Measurements from ENCODE around the gene C1orf74.

C1orf74 gene

DNA sequence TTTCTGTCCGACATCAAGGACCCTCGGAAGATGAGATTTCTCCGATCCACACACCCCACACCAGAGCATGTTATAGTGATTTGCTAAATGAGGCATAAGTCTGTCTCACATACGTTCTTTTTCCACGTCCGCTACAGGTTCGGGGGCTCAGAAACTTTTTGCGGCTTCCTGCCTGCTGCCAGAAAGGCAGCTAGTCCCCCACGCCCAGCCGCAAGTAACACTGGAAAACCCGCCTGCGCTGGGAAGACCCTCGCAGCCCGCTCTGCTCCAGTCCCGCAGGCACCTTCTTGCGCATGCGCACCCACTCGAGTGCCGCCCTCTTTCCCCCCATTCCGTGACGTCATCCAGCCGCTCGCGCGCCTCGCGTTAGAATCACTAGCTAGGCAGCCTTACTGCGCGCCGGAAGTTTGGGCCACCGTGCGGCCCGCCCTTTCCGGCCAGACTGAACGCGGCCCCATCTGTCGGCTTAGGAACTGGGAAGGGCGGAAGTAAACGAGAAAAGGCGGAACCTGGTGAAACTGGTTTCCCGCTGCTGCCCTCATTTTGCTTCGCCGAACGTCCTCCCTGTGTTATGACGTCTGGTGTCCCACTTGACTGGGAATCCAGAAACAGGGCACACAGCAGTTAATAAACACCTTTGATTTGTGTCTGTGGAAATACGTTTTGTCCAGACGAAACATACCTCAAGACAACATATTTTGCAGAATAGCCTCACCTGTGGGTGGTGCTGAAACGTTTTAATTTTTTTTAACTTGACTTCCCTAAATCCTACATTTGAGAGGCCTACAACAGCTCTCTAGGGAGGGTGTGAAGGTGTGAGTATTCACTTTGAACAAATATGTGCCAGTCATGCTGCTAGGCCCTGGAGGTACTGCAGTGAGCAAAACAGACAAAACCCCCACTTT lies at the start of gene C1orf74:
C1orf74 (minus strand) TSS at position 295 of the 905 bp plus-strand sequence. CDS start 925 bp downstream, outside the sequence.
- DNase-seq (ENCODE audit: low read depth), result peak; percentile 97
- TF ChIP-seq, protein P1, sequence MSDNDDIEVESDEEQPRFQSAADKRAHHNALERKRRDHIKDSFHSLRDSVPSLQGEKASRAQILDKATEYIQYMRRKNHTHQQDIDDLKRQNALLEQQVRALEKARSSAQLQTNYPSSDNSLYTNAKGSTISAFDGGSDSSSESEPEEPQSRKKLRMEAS (IDR thresholded peaks at IDR 0.05; ENCODE audit: low read depth, low read length), result peak; percentile 73
- TF ChIP-seq MYC (IDR thresholded peaks at IDR 0.05; ENCODE audit: low read depth, low read length) (peak; percentile 40), POLR2A (IDR thresholded peaks at IDR 0.05; ENCODE audit: extremely low read depth, insufficient read length) (peak; percentile 80)
- TF ChIP-seq, protein P2, sequence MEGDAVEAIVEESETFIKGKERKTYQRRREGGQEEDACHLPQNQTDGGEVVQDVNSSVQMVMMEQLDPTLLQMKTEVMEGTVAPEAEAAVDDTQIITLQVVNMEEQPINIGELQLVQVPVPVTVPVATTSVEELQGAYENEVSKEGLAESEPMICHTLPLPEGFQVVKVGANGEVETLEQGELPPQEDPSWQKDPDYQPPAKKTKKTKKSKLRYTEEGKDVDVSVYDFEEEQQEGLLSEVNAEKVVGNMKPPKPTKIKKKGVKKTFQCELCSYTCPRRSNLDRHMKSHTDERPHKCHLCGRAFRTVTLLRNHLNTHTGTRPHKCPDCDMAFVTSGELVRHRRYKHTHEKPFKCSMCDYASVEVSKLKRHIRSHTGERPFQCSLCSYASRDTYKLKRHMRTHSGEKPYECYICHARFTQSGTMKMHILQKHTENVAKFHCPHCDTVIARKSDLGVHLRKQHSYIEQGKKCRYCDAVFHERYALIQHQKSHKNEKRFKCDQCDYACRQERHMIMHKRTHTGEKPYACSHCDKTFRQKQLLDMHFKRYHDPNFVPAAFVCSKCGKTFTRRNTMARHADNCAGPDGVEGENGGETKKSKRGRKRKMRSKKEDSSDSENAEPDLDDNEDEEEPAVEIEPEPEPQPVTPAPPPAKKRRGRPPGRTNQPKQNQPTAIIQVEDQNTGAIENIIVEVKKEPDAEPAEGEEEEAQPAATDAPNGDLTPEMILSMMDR (IDR thresholded peaks at IDR 0.05; ENCODE audit: low read depth, low read length), result no peak
- peak within 1 kb of the TSS; percentile 96 for H3K4me3 ChIP-seq (ENCODE audit: low read depth, low read length)

DNA sequence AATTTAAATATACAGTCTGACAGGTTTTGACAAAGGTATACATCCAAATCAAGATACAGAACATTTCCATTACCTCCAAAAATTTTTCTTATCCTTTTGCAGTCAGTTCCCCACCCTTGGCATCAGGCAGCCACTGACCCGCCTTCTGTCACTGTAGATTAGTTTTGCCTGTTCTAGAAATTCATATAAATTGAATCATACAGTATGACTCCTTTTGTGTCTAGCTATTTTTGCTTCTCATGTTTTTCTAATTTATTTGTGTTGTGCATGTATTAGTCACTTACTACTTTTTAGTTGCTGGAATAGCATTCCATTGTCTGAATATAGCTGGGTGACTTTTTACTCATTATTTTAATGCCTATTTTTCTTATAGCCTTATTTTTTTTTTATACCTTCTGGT lies 47.3 kb upstream of the C1orf74 start:
- H3K4me3 ChIP-seq (ENCODE audit: low read depth, low read length), result no peak overlapping the region
- TF ChIP-seq POLR2A (IDR thresholded peaks at IDR 0.05; ENCODE audit: extremely low read depth, insufficient read length), result no peak
- TF ChIP-seq MYC (IDR thresholded peaks at IDR 0.05; ENCODE audit: low read depth, low read length), result no peak
- TF ChIP-seq, protein P1 (IDR thresholded peaks at IDR 0.05; ENCODE audit: low read depth, low read length), result no peak
- TF ChIP-seq, protein P2 (IDR thresholded peaks at IDR 0.05; ENCODE audit: low read depth, low read length), result no peak
- no peak for DNase-seq (ENCODE audit: low read depth)

DNA sequence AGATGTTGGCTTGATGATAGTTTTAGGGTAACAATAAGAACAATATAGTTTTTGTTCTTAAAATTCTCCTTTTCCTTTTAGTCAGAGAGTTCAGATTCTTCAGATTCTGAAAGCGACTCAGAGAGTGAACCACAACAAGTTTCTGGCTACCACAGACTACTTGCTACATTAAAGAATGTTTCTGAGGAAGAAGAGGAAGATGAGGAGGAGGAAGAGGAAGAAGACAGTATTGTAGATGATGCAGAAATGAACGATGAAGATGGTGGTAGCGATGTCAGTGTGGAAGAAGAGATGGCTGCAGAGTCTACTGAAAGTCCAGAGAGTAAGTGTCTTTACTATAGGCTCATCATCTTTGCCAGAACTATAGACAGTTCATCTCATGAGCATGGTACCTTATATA lies 46.4 kb upstream of the C1orf74 start:
- TF ChIP-seq MYC (IDR thresholded peaks at IDR 0.05; ENCODE audit: low read depth, low read length) (no peak), POLR2A (IDR thresholded peaks at IDR 0.05; ENCODE audit: extremely low read depth, insufficient read length) (no peak)
- TF ChIP-seq, protein P2 (IDR thresholded peaks at IDR 0.05; ENCODE audit: low read depth, low read length), result no peak
- TF ChIP-seq, protein P1 (IDR thresholded peaks at IDR 0.05; ENCODE audit: low read depth, low read length), result no peak
- DNase-seq (ENCODE audit: low read depth), result no peak
- no peak overlapping the region for H3K4me3 ChIP-seq (ENCODE audit: low read depth, low read length)

DNA sequence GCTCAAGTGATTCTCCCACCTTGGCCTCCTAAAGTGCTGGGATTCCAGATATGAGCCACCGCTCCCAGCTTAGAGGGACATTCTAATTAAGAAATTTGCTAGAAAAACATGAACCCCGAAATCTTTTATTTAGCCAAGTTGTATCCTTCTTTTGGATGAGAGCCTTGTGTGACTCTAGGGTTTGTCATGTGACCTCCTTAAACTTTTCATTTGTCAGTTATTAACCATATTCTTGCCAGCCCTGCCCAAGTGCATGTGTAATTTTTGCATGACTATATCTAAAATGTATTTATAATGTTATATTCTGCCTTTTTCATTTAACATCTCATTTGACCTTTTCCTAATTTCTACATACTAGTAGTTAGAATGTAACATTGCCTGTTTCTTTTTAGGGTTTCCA lies 45.4 kb upstream of the C1orf74 start:
- peak overlapping the region; percentile 28 for H3K4me3 ChIP-seq (ENCODE audit: low read depth, low read length)

DNA sequence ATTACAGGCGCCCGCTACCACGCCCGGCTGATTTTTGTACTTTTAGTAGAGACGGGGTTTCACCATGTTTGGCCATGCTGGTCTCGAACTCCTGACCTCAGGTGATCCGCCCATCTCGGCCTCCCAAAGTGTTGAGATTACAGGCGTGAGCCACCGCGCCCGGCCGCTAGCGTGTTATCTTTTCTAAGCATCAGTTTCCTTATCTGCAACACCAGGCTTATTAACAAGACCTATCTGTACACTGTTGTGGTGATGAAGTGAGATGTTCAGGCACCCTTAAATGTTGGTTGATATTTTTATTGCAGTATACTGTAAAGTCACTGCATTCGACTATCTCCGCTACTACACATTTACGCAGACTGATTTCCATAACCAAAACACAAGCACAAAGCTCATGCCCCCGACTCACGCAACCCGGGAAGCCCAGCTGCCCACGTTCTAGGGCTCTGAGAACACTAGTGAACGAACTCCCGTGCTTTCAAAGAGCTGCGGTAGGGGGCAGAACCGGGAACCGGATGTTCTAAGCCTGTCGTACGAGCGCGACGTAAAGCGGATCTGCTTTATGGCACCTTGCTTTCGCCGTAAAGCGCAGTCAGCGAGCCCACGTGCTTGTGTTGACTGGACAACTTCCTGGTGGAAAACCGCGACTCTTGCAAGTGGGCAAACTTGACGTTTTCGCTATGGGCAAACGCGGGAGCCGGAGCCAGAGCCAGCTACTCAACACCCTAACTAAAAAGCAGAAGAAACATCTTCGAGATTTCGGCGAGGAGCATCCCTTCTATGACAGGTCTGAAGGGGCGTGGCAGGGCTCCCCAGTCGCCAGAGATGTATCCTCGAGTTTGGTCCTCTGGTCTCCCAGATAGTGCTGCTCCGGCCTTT lies 43.3 kb upstream of the C1orf74 start, which contains the start of gene UTP25:
UTP25 (plus strand) TSS at position 589 of the 879 bp plus-strand sequence; CDS start at position 681, 92 bp downstream.
- peak; percentile 97 for DNase-seq (ENCODE audit: low read depth)
- TF ChIP-seq, protein P2 (IDR thresholded peaks at IDR 0.05; ENCODE audit: low read depth, low read length), result peak; percentile 63
- peak; percentile 75 for TF ChIP-seq POLR2A (IDR thresholded peaks at IDR 0.05; ENCODE audit: extremely low read depth, insufficient read length)
- TF ChIP-seq, protein P1 (IDR thresholded peaks at IDR 0.05; ENCODE audit: low read depth, low read length), result peak; percentile 100
- TF ChIP-seq MYC (IDR thresholded peaks at IDR 0.05; ENCODE audit: low read depth, low read length), result peak; percentile 100
- peak within 1 kb of the TSS; percentile 81 for H3K4me3 ChIP-seq (ENCODE audit: low read depth, low read length)

More for the DNA sequence above, 45.4 kb upstream of the C1orf74 start:
- DNase-seq (ENCODE audit: low read depth), result no peak
- TF ChIP-seq MYC (IDR thresholded peaks at IDR 0.05; ENCODE audit: low read depth, low read length) (no peak), POLR2A (IDR thresholded peaks at IDR 0.05; ENCODE audit: extremely low read depth, insufficient read length) (no peak)
- TF ChIP-seq, protein P1 (IDR thresholded peaks at IDR 0.05; ENCODE audit: low read depth, low read length), result no peak
- TF ChIP-seq, protein P2 (IDR thresholded peaks at IDR 0.05; ENCODE audit: low read depth, low read length), result no peak
